ENCODE results near the gene ARNT2.

GRCh38 chr15:80380154-80380553 lies 24.0 kb upstream of the ARNT2 start:
- TF ChIP-seq GATA2 (IDR thresholded peaks at IDR 0.05; ENCODE audit: low read depth, low read length) (no peak), GATA3 (IDR thresholded peaks at IDR 0.05; ENCODE audit: low read depth, low read length) (no peak)
